ENCODE data around the gene YBEY. TPM values are rescaled to one million over a fixed set of nuclear protein-coding genes. Genes with fewer than 3 reads are reported as not detected.

Gene YBEY
- total RNA-seq, 5 donors from 2014 or later (not counting 1 experiment from before 2014, with no cell fraction given): 10.0 to 21.2 (median 19.3) TPM

GRCh38 chr21:46244602-46245001, 41.5 kb upstream of the YBEY start:
- Histone ChIP-seq H3K4me1 (ENCODE audit: control insufficient read depth in 1 of 2, extremely low read depth in 1 of 2, insufficient read depth in 2 of 2, low read length in 2 of 2) (no peaks in the 10 kb centered on the region), H3K36me3 (ENCODE audit: control insufficient read depth in 2 of 2, extremely low read depth in 1 of 2, insufficient read depth in 1 of 2, low read length in 1 of 2) (peaks cover 19 to 89% of the 10 kb centered on the region in 2 donors), H3K27me3 (replicated peaks in 1 of 2; ENCODE audit: control insufficient read depth in 2 of 2, extremely low read depth in 1 of 2, insufficient read depth in 2 of 2, low read length in 1 of 2) (no peaks in the 10 kb centered on the region), H3K9me3 (no peaks in the 10 kb centered on the region), H3K27ac (ENCODE audit: low read length) (no peak overlapping the region), H3K4me3 (ENCODE audit: control insufficient read depth in 1 of 2, extremely low read depth in 1 of 2, low read length in 1 of 2) (no peak overlapping the region)
- Mint-ChIP-seq H3K27me3 (no peaks in the 10 kb centered on the region), H3K4me3 (no peak overlapping the region), H3K9me3 (no peaks in the 10 kb centered on the region), H3K36me3 (peaks cover 61% of the 10 kb centered on the region), H3K4me1 (peaks cover 2 to 7% (median 2%) of the 10 kb centered on the region in 3 donors), H3K27ac (peak overlapping the region in 1 of 2 donors; percentile 39)
- 96% methylated on average over 8 of the region's 8 CpGs for WGBS (ENCODE audit: insufficient coverage)
- DNase-seq (no peak), ATAC-seq (replicated peaks in 1 of 4) (no peak)
- ChIA-PET POLR2A (no interaction called here), CTCF (no interaction called here)

- H3K36me3 Mint-ChIP-seq: peaks cover 64% of the 10 kb centered on the region
- H3K4me3 Mint-ChIP-seq: no peak overlapping the region
- WGBS (ENCODE audit: insufficient coverage): no CpG with 5 or more reads among the region's 3 CpGs
These were observed 40.8 kb upstream of the YBEY start for GRCh38 chr21:46245213-46245915.

GRCh38 chr21:46246345-46246744, 39.8 kb upstream of the YBEY start:
- CTCF ChIA-PET: no interaction called here
- Histone ChIP-seq H3K9me3 (no peaks in the 10 kb centered on the region), H3K36me3 (ENCODE audit: control insufficient read depth in 2 of 2, extremely low read depth in 1 of 2, insufficient read depth in 1 of 2, low read length in 1 of 2) (peaks cover 13 to 89% of the 10 kb centered on the region in 2 donors), H3K4me3 (ENCODE audit: control insufficient read depth in 1 of 2, extremely low read depth in 1 of 2, low read length in 1 of 2) (no peak overlapping the region), H3K4me1 (ENCODE audit: control insufficient read depth in 1 of 2, extremely low read depth in 1 of 2, insufficient read depth in 2 of 2, low read length in 2 of 2) (peaks cover 5 to 7% of the 10 kb centered on the region in 2 experiments), H3K27me3 (replicated peaks in 1 of 2; ENCODE audit: control insufficient read depth in 2 of 2, extremely low read depth in 1 of 2, insufficient read depth in 2 of 2, low read length in 1 of 2) (no peaks in the 10 kb centered on the region), H3K27ac (ENCODE audit: low read length) (no peak overlapping the region)
- Mint-ChIP-seq H3K4me1 (peaks cover 10 to 19% (median 16%) of the 10 kb centered on the region in 3 donors), H3K4me3 (no peak overlapping the region), H3K36me3 (peaks cover 65% of the 10 kb centered on the region), H3K9me3 (no peaks in the 10 kb centered on the region), H3K27ac (no peak overlapping the region), H3K27me3 (no peaks in the 10 kb centered on the region)
- no peak for ATAC-seq (replicated peaks in 1 of 4)
- 90% methylated on average over 5 of the region's 6 CpGs for WGBS (ENCODE audit: insufficient coverage)
- no peak for DNase-seq
- POLR2A ChIA-PET: no interaction called here

More at GRCh38 chr21:46245213-46245915, 40.8 kb upstream of the YBEY start:
- DNase-seq: no peak
- Histone ChIP-seq H3K36me3 (ENCODE audit: control insufficient read depth in 2 of 2, extremely low read depth in 1 of 2, insufficient read depth in 1 of 2, low read length in 1 of 2) (peaks cover 19 to 89% of the 10 kb centered on the region in 2 donors), H3K9me3 (no peaks in the 10 kb centered on the region), H3K4me3 (ENCODE audit: control insufficient read depth in 1 of 2, extremely low read depth in 1 of 2, low read length in 1 of 2) (no peak overlapping the region), H3K27me3 (replicated peaks in 1 of 2; ENCODE audit: control insufficient read depth in 2 of 2, extremely low read depth in 1 of 2, insufficient read depth in 2 of 2, low read length in 1 of 2) (no peaks in the 10 kb centered on the region), H3K4me1 (ENCODE audit: control insufficient read depth in 1 of 2, extremely low read depth in 1 of 2, insufficient read depth in 2 of 2, low read length in 2 of 2) (peaks cover 2 to 4% of the 10 kb centered on the region in 2 experiments), H3K27ac (ENCODE audit: low read length) (no peak overlapping the region)
- Mint-ChIP-seq H3K9me3 (no peaks in the 10 kb centered on the region), H3K27ac (no peak overlapping the region), H3K4me1 (peaks cover 8 to 10% (median 9%) of the 10 kb centered on the region in 3 donors), H3K27me3 (no peaks in the 10 kb centered on the region)
- no peak for ATAC-seq (replicated peaks in 1 of 4)
- POLR2A ChIA-PET: no interaction called here
- CTCF ChIA-PET: no interaction called here

- POLR2A ChIA-PET: no interaction called here
- CTCF ChIA-PET: no interaction called here
These were observed 38.3 kb upstream of the YBEY start for GRCh38 chr21:46247699-46248421.

GRCh38 chr21:46248422-46248782, 37.7 kb upstream of the YBEY start:
- Mint-ChIP-seq H3K27me3 (no peaks in the 10 kb centered on the region), H3K27ac (no peak overlapping the region), H3K9me3 (no peaks in the 10 kb centered on the region), H3K4me1 (peaks cover 12 to 25% (median 22%) of the 10 kb centered on the region in 3 donors), H3K4me3 (no peak overlapping the region), H3K36me3 (peaks cover 53% of the 10 kb centered on the region)
- WGBS (ENCODE audit: insufficient coverage): no CpG with 5 or more reads among the region's 1 CpG
- H3K9me3 ChIP-seq: no peaks in the 10 kb centered on the region
- H3K36me3 ChIP-seq (ENCODE audit: control insufficient read depth in 2 of 2, extremely low read depth in 1 of 2, insufficient read depth in 1 of 2, low read length in 1 of 2): peaks cover 13 to 88% of the 10 kb centered on the region in 2 donors
- no peak overlapping the region for H3K27ac ChIP-seq (ENCODE audit: low read length)
- DNase-seq (no peak), ATAC-seq (replicated peaks in 1 of 4) (no peak)
- peaks cover 7% of the 10 kb centered on the region in 2 experiments for H3K4me1 ChIP-seq (ENCODE audit: control insufficient read depth in 1 of 2, extremely low read depth in 1 of 2, insufficient read depth in 2 of 2, low read length in 2 of 2)
- no peaks in the 10 kb centered on the region for H3K27me3 ChIP-seq (replicated peaks in 1 of 2; ENCODE audit: control insufficient read depth in 2 of 2, extremely low read depth in 1 of 2, insufficient read depth in 2 of 2, low read length in 1 of 2)
- ChIA-PET CTCF (no interaction called here), POLR2A (no interaction called here)
- H3K4me3 ChIP-seq (ENCODE audit: control insufficient read depth in 1 of 2, extremely low read depth in 1 of 2, low read length in 1 of 2): no peak overlapping the region

More at GRCh38 chr21:46247699-46248421, 38.3 kb upstream of the YBEY start:
- Mint-ChIP-seq H3K27ac (no peak overlapping the region), H3K27me3 (no peaks in the 10 kb centered on the region), H3K9me3 (no peaks in the 10 kb centered on the region), H3K36me3 (peaks cover 54% of the 10 kb centered on the region), H3K4me1 (peaks cover 10 to 21% (median 18%) of the 10 kb centered on the region in 3 donors), H3K4me3 (no peak overlapping the region)
- H3K9me3 ChIP-seq: no peaks in the 10 kb centered on the region
- H3K4me1 ChIP-seq (ENCODE audit: control insufficient read depth in 1 of 2, extremely low read depth in 1 of 2, insufficient read depth in 2 of 2, low read length in 2 of 2): peaks cover 5 to 7% of the 10 kb centered on the region in 2 experiments
- H3K36me3 ChIP-seq (ENCODE audit: control insufficient read depth in 2 of 2, extremely low read depth in 1 of 2, insufficient read depth in 1 of 2, low read length in 1 of 2): peaks cover 13 to 88% of the 10 kb centered on the region in 2 donors
- no peak for ATAC-seq (replicated peaks in 1 of 4)
- DNase-seq: no peak
- no peaks in the 10 kb centered on the region for H3K27me3 ChIP-seq (replicated peaks in 1 of 2; ENCODE audit: control insufficient read depth in 2 of 2, extremely low read depth in 1 of 2, insufficient read depth in 2 of 2, low read length in 1 of 2)
- H3K4me3 ChIP-seq (ENCODE audit: control insufficient read depth in 1 of 2, extremely low read depth in 1 of 2, low read length in 1 of 2): no peak overlapping the region
- H3K27ac ChIP-seq (ENCODE audit: low read length): no peak overlapping the region
- WGBS (ENCODE audit: insufficient coverage): 100% methylated on average over 3 of the region's 3 CpGs

- ChIA-PET CTCF (interaction anchor here in 1 of 2 donors (0.7 kb wide), 1 partner anchor 14 kb away, joined by 3 read pairs; no protein-coding TSS in a partner anchor), POLR2A (no interaction called here)
- Histone ChIP-seq H3K27ac (ENCODE audit: low read length) (no peak overlapping the region), H3K9me3 (no peaks in the 10 kb centered on the region), H3K4me1 (ENCODE audit: control insufficient read depth in 1 of 2, extremely low read depth in 1 of 2, insufficient read depth in 2 of 2, low read length in 2 of 2) (peaks cover 8 to 12% of the 10 kb centered on the region in 2 experiments), H3K4me3 (ENCODE audit: control insufficient read depth in 1 of 2, extremely low read depth in 1 of 2, low read length in 1 of 2) (no peak overlapping the region), H3K36me3 (ENCODE audit: control insufficient read depth in 2 of 2, extremely low read depth in 1 of 2, insufficient read depth in 1 of 2, low read length in 1 of 2) (peaks cover 12 to 87% of the 10 kb centered on the region in 2 donors), H3K27me3 (replicated peaks in 1 of 2; ENCODE audit: control insufficient read depth in 2 of 2, extremely low read depth in 1 of 2, insufficient read depth in 2 of 2, low read length in 1 of 2) (no peaks in the 10 kb centered on the region)
- Mint-ChIP-seq H3K9me3 (no peaks in the 10 kb centered on the region), H3K4me3 (no peak overlapping the region), H3K36me3 (peaks cover 56% of the 10 kb centered on the region), H3K27me3 (no peaks in the 10 kb centered on the region), H3K4me1 (peaks cover 16 to 30% (median 26%) of the 10 kb centered on the region in 3 donors), H3K27ac (no peak overlapping the region)
- DNase-seq (no peak), ATAC-seq (replicated peaks in 1 of 4) (no peak)
- WGBS (ENCODE audit: insufficient coverage): 100% methylated on average over 1 of the region's 2 CpGs
These were observed 37.3 kb upstream of the YBEY start for GRCh38 chr21:46248827-46249226.

Measured in T-cell (primary cell).